ENCODE data around the gene GPR75.

GRCh38 chr2:53840580-53840979 is 19.2 kb downstream of the GPR75 start:
- no peak for TF ChIP-seq CTCF (conservative IDR thresholded peaks at IDR 0.05; ENCODE audit: low read depth, low read length)
- TF ChIP-seq EZH2 (IDR thresholded peaks at IDR 0.05; ENCODE audit: borderline replicate concordance, low read depth, low read length, poor library complexity, severe bottlenecking), result no peak

All from A673 (cell line).